GM23248 (cell line): ENCODE results near the gene DPH1.

Experiments used
- EZH2 ChIP-seq: fragments of 200-600 bp; sonication (generic); IDR thresholded peaks from 2 replicates; pipeline ENCODE4 v1.6.1; 2018; ENCODE audit warnings: antibody characterized with exemption, mild to moderate bottlenecking; ENCODE audit not compliant: insufficient read depth, poor library complexity, severe bottlenecking
- EZH2phosphoT487 ChIP-seq: fragments of 200-600 bp; sonication (generic); IDR thresholded peaks from 2 replicates; pipeline ENCODE4 v1.6.1; 2018; ENCODE audit warnings: antibody characterized with exemption, moderate library complexity, mild to moderate bottlenecking, low read depth; ENCODE audit not compliant: insufficient read depth

GRCh38 chr17:2074919-2075318, 45.0 kb downstream of the DPH1 start:
- no peak for TF ChIP-seq EZH2phosphoT487
- no peak for TF ChIP-seq EZH2
